SIG-M5 (cell line): Measurements from ENCODE around the gene IQSEC1.

Experiments used
- DNase-seq: peaks from one replicate; lab custom pipeline; 2025; lab: John Stamatoyannopoulos, UW

IQSEC1 gene

DNA sequence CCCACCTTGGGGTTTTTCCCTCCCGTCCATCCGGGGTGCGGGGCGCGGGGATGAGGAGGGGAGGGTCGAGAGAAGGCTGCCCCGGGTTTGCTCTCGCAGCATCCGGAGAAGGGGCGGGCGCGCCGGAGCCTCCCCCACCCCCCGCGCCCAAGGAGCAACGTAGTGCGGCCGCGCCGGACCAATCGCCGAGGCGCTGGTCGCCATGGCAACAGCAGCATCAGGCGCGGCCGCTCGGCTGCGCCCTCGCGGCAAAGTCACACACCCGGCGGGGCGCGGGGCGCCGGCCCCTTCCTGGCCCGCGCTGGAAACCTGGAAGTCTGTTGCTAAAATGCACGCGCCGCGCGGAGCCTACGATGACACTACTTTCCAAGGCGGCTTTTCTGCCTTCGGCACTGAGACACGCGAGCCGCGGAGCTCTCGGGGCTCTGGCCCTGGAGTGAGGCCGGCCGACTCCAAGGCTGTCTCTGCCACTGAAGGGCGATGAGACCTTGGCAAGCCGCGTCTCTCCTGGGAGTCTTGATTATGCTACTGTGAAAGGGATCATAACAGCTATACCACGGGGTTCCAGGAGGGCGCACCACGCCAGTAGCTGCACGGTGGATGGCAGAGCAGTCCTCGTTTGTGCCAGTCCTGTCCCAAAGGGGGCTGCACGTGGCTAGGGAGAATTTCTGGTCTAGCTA, at the start of gene IQSEC1:
IQSEC1 (minus strand) TSS at position 104 of the 680 bp plus-strand sequence. CDS start 415 bp downstream, outside the sequence.
- no peak for DNase-seq

- no peak for DNase-seq
Observed at GRCh38 chr3:13122081-13123012, 49.1 kb upstream of the IQSEC1 start.

DNA sequence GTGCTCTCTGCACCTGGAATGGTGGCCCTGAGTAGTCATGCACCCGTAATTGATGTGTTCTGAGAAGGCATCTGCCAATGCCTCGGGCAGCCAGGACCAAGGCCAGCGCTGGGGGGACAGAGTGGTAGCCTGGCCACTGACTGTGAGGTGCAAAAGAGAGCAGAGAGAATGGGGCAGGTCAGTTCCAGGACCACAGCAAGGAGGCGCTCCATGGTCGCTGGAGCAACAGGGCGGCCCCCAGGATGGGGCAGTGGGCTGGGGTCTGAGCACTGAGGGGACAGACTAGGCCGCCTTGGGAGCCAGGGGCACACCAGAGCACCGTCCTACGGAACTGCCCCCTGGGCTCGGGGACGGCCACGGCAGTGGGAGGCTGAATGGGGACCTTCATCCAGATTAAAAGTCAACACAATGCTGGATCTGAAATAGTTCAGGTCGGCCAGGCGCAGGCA, 48.3 kb upstream of the IQSEC1 start:
- DNase-seq = no peak

- no peak for DNase-seq
Observed at GRCh38 chr3:13120928-13121552, 47.8 kb upstream of the IQSEC1 start.

DNA sequence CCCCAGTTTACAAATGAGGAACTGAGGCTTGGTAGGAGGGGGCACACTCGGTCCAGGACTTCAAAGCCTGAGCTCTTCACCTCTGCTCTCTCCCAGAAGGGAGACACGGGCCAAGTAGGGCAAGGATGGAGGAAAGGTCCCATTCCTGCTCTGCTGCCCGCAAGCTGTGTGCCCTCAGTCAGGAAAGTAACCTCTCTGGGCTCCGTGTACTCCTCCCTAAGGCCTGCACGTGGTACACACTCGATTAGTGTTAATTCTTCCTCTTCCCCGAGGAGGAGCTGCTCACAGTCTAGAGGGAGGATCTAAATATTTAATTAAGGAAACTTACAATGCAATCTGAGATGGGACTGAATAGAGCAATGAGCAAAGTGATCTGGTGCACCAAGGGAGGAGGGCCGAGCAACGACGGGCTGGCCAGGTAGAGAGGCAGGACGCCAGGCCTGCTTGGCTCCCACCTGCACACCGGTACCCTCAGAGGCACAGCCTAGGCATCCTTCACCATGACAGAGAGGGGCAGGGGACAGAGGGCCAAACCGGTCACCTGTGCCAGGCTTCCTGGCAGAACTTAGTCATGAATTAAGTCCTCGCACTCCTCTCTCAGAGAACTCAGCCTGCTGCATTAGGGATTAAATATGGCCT, 47.2 kb upstream of the IQSEC1 start:
- DNase-seq = no peak

- DNase-seq = no peak
Observed at GRCh38 chr3:13119471-13120220, 46.4 kb upstream of the IQSEC1 start.

DNA sequence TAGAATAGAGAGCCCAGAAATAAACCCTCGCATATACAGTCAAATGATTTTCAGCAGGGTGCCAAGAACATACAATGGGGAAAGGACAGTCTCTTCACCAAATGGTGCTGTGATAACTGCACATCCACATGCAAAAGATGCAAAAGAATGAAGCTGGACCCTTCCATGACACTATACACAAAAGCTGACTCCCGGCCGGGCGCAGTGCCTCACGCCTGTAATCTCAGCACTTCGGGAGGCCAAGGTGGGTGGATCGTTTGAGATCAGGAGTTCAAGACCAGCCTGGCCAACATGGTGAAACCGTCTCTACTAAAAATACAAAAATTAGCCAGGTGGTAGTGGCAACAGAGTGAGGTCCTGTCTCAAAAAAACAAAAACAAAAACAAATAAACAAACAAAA, 43.2 kb upstream of the IQSEC1 start:
- DNase-seq = no peak

- no peak for DNase-seq
Observed at GRCh38 chr3:13115991-13116390, 42.8 kb upstream of the IQSEC1 start.

- no peak for DNase-seq
Observed at GRCh38 chr3:13115576-13115910, 42.3 kb upstream of the IQSEC1 start.

DNA sequence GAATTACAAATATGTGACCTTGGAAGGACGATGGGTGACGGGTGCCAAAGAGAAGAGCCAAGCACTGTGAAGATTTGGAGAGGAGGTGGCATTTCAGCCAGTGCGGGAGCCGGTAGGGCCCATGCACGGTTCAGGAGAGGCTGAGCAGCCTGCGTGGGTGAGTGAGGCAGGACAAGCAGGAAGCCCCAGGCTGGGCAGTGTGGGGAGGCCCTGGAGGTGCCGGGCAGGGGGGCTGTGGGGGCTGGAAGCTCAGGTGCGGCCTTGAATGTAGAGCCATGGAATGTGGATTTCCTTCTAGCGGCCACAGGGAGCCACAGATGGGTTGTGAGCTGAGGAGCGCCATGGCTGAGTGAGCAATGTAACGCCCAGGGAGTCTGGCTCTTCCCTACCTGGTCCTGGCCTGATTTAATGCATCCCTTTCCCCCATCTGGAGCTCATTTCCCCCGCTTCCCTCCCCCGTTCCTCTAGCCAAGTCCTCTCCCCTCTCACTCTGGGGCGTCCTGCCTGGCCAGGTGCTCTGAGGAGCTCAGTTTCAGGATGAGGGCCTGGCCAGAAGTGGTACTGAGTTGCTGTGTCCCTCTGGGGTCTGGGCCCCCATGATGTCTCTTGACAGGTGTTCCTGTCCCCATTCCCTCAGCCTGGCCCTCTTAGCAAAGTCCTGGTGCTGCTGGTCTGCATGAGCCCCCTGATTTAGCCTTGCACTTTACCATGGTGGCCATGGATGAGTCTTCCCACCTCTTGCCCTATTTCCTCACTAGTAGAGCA, 41.8 kb upstream of the IQSEC1 start:
- DNase-seq = no peak

- DNase-seq = no peak
Observed at GRCh38 chr3:13113346-13114330, 40.4 kb upstream of the IQSEC1 start.

DNA sequence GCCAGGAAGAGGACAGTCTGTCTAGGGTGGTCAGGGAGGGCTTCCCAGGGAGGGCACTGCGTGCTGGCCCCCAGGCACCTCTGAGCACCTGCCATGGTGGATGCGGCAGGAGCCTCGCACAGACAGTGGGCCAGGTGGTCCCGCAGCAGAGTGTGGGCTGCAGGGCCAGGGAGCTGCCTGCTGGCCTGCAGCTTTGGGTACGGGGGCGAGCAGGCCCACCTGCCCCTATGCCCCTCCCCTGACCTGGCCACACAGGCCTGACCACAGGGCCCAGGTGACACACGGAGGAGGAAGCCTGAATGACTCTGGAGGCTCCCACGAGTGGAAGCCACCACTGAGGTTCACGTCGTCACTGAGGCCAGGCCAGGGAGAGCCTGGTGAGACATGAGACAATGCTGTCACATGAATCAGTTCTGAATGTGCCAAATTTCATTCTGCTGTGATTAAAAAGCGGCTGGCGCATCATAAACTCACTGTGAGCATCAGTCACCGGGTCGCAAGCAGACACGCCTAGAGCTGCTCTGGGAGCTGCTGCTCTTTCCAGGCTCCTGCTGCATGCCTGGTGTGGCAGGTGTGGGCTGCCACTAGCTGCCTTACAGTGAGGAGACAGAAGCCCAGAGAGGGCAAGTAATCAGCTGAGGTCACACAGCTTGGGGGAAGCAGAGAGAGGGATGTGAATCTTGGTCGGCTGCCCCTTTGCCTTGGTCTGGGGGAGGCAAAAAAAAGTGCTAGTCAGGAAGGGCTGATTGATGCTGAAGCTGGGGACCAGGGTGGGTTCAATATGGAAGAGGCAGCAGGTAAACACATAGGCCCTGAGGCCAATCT, 39.5 kb upstream of the IQSEC1 start:
- DNase-seq = no peak

GRCh38 chr3:13111873-13112520, 38.8 kb upstream of the IQSEC1 start:
- DNase-seq = no peak

GRCh38 chr3:13111173-13111872, 38.1 kb upstream of the IQSEC1 start:
- DNase-seq = no peak

GRCh38 chr3:13110678-13111116, 37.5 kb upstream of the IQSEC1 start:
- no peak for DNase-seq

DNA sequence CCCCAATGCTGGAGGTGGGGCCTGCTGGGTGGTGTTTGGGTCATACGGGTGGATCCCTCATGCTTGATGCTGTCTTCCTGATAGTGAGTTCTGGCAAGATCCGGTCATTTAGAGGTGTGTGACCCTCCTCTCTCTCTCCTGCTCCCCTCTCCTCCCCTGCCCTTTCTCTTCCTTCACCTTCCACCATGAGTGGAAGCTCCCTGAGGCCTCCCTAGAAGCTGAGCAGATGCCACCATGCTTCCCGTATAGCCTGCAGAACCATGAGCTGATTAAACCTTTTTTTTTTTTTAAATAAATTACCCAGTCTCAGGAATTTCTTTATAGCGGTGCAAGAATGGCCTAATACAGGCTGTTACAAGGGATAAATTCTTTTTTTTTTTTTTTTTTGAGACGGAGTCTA, 36.3 kb upstream of the IQSEC1 start:
- no peak for DNase-seq

DNA sequence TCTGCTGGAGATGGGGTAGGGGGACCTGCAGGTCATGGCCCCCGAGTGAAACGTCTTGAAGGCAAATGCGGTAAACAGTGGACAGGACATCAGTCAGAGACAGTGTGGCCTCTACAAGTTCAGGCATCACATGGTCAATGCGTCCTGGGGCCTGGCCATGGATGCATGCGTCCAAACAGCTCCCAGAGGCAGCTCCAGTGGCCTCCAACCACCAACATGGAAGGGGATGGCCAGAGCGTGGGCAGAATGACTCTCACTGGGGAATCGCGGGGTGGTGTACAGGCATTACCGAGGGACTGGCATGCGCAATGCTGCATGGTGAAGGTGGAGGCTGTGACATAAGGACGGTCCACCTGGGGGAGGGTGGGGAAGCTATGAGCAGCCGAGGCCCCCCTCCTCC, 35.6 kb upstream of the IQSEC1 start:
- DNase-seq = no peak
